ENCODE data around the gene RNF151. TPM values are rescaled to one million over a fixed set of nuclear protein-coding genes. Genes with fewer than 3 reads are reported as not detected.

The RNF151 gene
- total and polyA plus RNA-seq, 2 of the 13 experiments (the other 11 are each of a cell fraction or from before 2014, with no cell fraction given) = not detected

- TF ChIP-seq, protein P1, sequence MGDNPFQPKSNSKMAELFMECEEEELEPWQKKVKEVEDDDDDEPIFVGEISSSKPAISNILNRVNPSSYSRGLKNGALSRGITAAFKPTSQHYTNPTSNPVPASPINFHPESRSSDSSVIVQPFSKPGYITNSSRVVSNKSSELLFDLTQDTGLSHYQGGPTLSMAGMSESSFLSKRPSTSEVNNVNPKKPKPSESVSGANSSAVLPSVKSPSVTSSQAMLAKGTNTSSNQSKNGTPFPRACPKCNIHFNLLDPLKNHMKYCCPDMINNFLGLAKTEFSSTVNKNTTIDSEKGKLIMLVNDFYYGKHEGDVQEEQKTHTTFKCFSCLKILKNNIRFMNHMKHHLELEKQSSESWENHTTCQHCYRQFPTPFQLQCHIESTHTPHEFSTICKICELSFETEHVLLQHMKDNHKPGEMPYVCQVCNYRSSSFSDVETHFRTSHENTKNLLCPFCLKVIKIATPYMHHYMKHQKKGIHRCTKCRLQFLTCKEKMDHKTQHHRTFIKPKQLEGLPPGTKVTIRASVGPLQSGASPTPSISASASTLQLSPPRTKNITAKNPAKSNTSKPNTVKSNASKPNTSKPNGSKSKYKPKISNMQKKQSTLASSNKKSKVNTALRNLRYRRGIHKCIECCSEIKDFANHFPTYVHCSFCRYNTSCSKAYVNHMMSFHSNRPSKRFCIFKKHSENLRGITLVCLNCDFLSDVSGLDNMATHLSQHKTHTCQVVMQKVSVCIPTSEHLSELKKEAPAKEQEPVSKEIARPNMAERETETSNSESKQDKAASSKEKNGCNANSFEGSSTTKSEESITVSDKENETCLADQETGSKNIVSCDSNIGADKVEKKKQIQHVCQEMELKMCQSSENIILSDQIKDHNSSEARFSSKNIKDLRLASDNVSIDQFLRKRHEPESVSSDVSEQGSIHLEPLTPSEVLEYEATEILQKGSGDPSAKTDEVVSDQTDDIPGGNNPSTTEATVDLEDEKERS (CRISPR knock-in tag; IDR thresholded peaks at IDR 0.05) = peak; percentile 91; the same call in 1 of the 2 replicates
- TF ChIP-seq HNRNPLL (IDR thresholded peaks at IDR 0.05; ENCODE audit: low read depth, low read length, poor library complexity, severe bottlenecking) = peak; percentile 47
- peak; percentile 47; the same call in 1 of the 2 replicates for TF ChIP-seq ZNF335 (CRISPR knock-in tag; IDR thresholded peaks at IDR 0.05)
- peak; percentile 82; the same call in 1 of the 2 replicates for TF ChIP-seq CAMTA2 (CRISPR knock-in tag; IDR thresholded peaks at IDR 0.05; ENCODE audit: borderline replicate concordance)
- no peak for TF ChIP-seq SCMH1 (CRISPR knock-in tag; IDR thresholded peaks at IDR 0.05; ENCODE audit: borderline replicate concordance)
- TF ChIP-seq, protein P2, sequence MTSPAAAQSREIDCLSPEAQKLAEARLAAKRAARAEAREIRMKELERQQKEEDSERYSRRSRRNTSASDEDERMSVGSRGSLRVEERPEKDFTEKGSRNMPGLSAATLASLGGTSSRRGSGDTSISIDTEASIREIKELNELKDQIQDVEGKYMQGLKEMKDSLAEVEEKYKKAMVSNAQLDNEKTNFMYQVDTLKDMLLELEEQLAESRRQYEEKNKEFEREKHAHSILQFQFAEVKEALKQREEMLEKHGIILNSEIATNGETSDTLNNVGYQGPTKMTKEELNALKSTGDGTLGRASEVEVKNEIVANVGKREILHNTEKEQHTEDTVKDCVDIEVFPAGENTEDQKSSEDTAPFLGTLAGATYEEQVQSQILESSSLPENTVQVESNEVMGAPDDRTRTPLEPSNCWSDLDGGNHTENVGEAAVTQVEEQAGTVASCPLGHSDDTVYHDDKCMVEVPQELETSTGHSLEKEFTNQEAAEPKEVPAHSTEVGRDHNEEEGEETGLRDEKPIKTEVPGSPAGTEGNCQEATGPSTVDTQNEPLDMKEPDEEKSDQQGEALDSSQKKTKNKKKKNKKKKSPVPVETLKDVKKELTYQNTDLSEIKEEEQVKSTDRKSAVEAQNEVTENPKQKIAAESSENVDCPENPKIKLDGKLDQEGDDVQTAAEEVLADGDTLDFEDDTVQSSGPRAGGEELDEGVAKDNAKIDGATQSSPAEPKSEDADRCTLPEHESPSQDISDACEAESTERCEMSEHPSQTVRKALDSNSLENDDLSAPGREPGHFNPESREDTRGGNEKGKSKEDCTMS (CRISPR knock-in tag; conservative IDR thresholded peaks at IDR 0.05) = 0 out of 2 replicates have a peak, but pooled peaks have one; percentile 33
- TF ChIP-seq CEBPB (IDR thresholded peaks at IDR 0.05; ENCODE audit: borderline replicate concordance, low read depth, low read length) = no peak
- no peak; the same call in 1 of the 2 replicates for TF ChIP-seq ZMYM2 (CRISPR knock-in tag; IDR thresholded peaks at IDR 0.05)
- peak; percentile 89; the same call in 1 of the 2 replicates for TF ChIP-seq YEATS4 (CRISPR knock-in tag; IDR thresholded peaks at IDR 0.05; ENCODE audit: borderline replicate concordance)
- TF ChIP-seq ZNF225 (CRISPR knock-in tag; IDR thresholded peaks at IDR 0.05) = peak; percentile 30; the same call in 1 of the 2 replicates
- TF ChIP-seq, protein P3, sequence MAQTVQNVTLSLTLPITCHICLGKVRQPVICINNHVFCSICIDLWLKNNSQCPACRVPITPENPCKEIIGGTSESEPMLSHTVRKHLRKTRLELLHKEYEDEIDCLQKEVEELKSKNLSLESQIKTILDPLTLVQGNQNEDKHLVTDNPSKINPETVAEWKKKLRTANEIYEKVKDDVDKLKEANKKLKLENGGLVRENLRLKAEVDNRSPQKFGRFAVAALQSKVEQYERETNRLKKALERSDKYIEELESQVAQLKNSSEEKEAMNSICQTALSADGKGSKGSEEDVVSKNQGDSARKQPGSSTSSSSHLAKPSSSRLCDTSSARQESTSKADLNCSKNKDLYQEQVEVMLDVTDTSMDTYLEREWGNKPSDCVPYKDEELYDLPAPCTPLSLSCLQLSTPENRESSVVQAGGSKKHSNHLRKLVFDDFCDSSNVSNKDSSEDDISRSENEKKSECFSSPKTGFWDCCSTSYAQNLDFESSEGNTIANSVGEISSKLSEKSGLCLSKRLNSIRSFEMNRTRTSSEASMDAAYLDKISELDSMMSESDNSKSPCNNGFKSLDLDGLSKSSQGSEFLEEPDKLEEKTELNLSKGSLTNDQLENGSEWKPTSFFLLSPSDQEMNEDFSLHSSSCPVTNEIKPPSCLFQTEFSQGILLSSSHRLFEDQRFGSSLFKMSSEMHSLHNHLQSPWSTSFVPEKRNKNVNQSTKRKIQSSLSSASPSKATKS (CRISPR knock-in tag; IDR thresholded peaks at IDR 0.05) = peak; percentile 74; the same call in 1 of the 2 replicates
- TF ChIP-seq PHF20 (CRISPR knock-in tag; IDR thresholded peaks at IDR 0.05) = peak; percentile 100
- TF ChIP-seq SAFB2 (CRISPR knock-in tag; IDR thresholded peaks at IDR 0.05; ENCODE audit: borderline replicate concordance, low read depth) = peak; percentile 68; the same call in 1 of the 2 replicates
- TF ChIP-seq, protein P4, sequence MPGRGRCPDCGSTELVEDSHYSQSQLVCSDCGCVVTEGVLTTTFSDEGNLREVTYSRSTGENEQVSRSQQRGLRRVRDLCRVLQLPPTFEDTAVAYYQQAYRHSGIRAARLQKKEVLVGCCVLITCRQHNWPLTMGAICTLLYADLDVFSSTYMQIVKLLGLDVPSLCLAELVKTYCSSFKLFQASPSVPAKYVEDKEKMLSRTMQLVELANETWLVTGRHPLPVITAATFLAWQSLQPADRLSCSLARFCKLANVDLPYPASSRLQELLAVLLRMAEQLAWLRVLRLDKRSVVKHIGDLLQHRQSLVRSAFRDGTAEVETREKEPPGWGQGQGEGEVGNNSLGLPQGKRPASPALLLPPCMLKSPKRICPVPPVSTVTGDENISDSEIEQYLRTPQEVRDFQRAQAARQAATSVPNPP (CRISPR knock-in tag; IDR thresholded peaks at IDR 0.05) = no peak
- no peak; the same call in none of the 2 replicates for TF ChIP-seq ZNF776 (CRISPR knock-in tag; IDR thresholded peaks at IDR 0.05)
- TF ChIP-seq NCOA1 (CRISPR knock-in tag; IDR thresholded peaks at IDR 0.05) = peak; percentile 60; the same call in 1 of the 2 replicates
- no peak for TF ChIP-seq ZNF549 (CRISPR knock-in tag; IDR thresholded peaks at IDR 0.05)
- TF ChIP-seq SPEN (CRISPR knock-in tag; IDR thresholded peaks at IDR 0.05; ENCODE audit: low read depth) = peak; percentile 99
These were observed 5.3 kb downstream of the RNF151 start, which contains the start of gene TBL3 (continued) for GRCh38 chr16:1971796-1972489.

All from HepG2 (cell line).